SK-N-SH treated with all-trans-retinoic acid at 6 μM for 48 hours (cell line): Measurements from ENCODE around the gene ZNF276.

ENCODE experiments used
- ATAC-seq: fragments of 200-7000 bp; cut with Tn5 transposase; 3 replicates; pipeline ENCODE4 v1.9.1; 2020; ENCODE audit warnings: mild to moderate bottlenecking, moderate library complexity
- ARNTL ChIP-seq: fragments of 450-650 bp; formaldehyde crosslinking; IDR thresholded peaks from 2 replicates; pipeline ENCODE4 v1.5.0; 2020; ENCODE audit warnings: low read depth, mild to moderate bottlenecking, moderate library complexity, borderline replicate concordance
- BACH2 ChIP-seq: fragments of 250-450 bp; sonication (Bioruptor Pico); IDR thresholded peaks from 2 replicates; pipeline ENCODE4 v1.9.0; 2021; ENCODE audit warnings: mild to moderate bottlenecking, borderline replicate concordance
- CREB5 ChIP-seq: fragments of 250-450 bp; sonication (Bioruptor Pico); IDR thresholded peaks from 2 replicates; pipeline ENCODE4 v1.5.1; 2020; ENCODE audit warnings: low read depth, mild to moderate bottlenecking, moderate library complexity
- CSRNP3 ChIP-seq: fragments of 250-450 bp; sonication (Bioruptor Pico); IDR thresholded peaks from 2 replicates; pipeline ENCODE4 v1.5.1; 2021; ENCODE audit warnings: mild to moderate bottlenecking, moderate library complexity
- GLIS3 ChIP-seq: fragments of 250-450 bp; sonication (Bioruptor Pico); IDR thresholded peaks from 2 replicates; pipeline ENCODE4 v1.5.0; 2020; ENCODE audit warnings: mild to moderate bottlenecking, moderate library complexity
- ISL1 ChIP-seq: fragments of 250-450 bp; sonication (Bioruptor Pico); IDR thresholded peaks from 2 replicates; pipeline ENCODE4 v2.1.2; 2022; ENCODE audit warnings: mild to moderate bottlenecking, moderate library complexity
- PPARA ChIP-seq: fragments of 250-450 bp; sonication (Bioruptor Pico); IDR thresholded peaks from 2 replicates; pipeline ENCODE4 v1.5.0; 2020; ENCODE audit warnings: mild to moderate bottlenecking, borderline replicate concordance
- RARB ChIP-seq: fragments of 250-450 bp; sonication (Bioruptor Pico); IDR thresholded peaks from 2 replicates; pipeline ENCODE4 v1.8.0; 2021; ENCODE audit warnings: mild to moderate bottlenecking, moderate library complexity
- TCF4 ChIP-seq: fragments of 250-450 bp; sonication (Bioruptor Pico); IDR thresholded peaks from 2 replicates; pipeline ENCODE4 v1.8.0; 2021; ENCODE audit warnings: mild to moderate bottlenecking, moderate library complexity, borderline replicate concordance
- ZC3H10 ChIP-seq: fragments of 250-450 bp; sonication (Bioruptor Pico); IDR thresholded peaks from 2 replicates; pipeline ENCODE4 v1.5.1; 2021; ENCODE audit warnings: mild to moderate bottlenecking, moderate library complexity
- ZFP3 ChIP-seq: fragments of 250-450 bp; sonication (Bioruptor Pico); IDR thresholded peaks from 2 replicates; pipeline ENCODE4 v1.5.0; 2020; ENCODE audit warnings: mild to moderate bottlenecking, moderate library complexity
- ZFP30 ChIP-seq: fragments of 450-650 bp; formaldehyde crosslinking; IDR thresholded peaks from 2 replicates; pipeline ENCODE4 v1.5.0; 2022; ENCODE audit warnings: mild to moderate bottlenecking, moderate library complexity
- ZNF565 ChIP-seq: fragments of 450-650 bp; formaldehyde crosslinking; conservative IDR thresholded peaks from 2 replicates; pipeline ENCODE4 v1.5.0; 2020; ENCODE audit warnings: low read depth, mild to moderate bottlenecking, moderate library complexity
- ZNF8 ChIP-seq: fragments of 450-650 bp; formaldehyde crosslinking; IDR thresholded peaks from 2 replicates; pipeline ENCODE4 v1.5.0; 2020; ENCODE audit warnings: mild to moderate bottlenecking, moderate library complexity
- TF ChIP-seq, protein P1 (sequence below): fragments of 250-450 bp; sonication (Bioruptor Pico); IDR thresholded peaks from 2 replicates; pipeline ENCODE4 v1.8.0; 2021; ENCODE audit warnings: low read depth, mild to moderate bottlenecking, moderate library complexity, borderline replicate concordance
- TF ChIP-seq, protein P2 (sequence below): fragments of 250-450 bp; sonication (Bioruptor Pico); IDR thresholded peaks from 2 replicates; pipeline ENCODE4 v1.5.0; 2020; ENCODE audit warnings: mild to moderate bottlenecking, moderate library complexity
- TF ChIP-seq, protein P3 (sequence below): fragments of 250-450 bp; sonication (Bioruptor Pico); IDR thresholded peaks from 2 replicates; pipeline ENCODE4 v1.8.0; 2020; ENCODE audit warnings: mild to moderate bottlenecking, moderate library complexity, borderline replicate concordance

Gene ZNF276

DNA sequence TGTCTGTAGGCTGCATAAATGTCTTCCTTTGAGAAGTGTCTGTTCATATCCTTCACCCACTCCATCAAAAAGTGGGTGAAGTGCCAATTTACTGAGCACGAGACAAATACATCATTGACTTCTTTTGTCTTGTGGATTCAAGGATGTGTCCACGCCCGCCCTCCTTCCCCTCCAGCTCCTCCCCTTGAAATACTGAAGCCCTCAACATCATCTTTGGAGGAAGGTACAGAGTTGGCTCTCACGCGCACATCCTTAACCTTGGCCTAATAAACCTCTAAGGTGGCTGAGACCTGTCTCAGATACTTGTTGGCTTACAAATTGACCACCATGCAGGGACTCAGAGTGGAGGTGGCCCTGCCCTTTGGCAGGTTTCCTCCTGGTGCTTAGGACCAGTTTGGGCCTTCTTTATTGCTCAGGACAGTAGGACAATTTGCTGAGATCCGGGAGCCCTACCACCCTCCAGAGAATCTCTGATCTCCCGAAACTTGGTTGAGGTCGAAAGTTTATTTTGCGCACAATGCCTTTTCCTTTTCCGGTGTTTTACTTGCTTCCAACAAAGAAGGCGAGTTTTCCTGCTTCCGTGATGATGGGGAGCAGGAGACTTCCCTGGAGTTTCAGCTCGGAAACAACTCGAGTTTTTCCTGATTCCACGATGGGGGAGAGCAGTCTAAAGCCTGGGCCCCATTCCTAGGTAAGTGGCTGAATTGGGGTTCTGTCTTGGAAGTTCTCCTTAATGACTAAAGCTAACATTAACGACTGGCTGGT, 49.0 kb upstream of the ZNF276 start (continued):
- TF ChIP-seq ZNF565, result no peak

- TF ChIP-seq CSRNP3 (CRISPR knock-in tag) (no peak), GLIS3 (CRISPR knock-in tag) (no peak), ZFP30 (CRISPR knock-in tag) (no peak), ISL1 (CRISPR knock-in tag) (no peak), PPARA (no peak), ZNF565 (no peak), BACH2 (CRISPR knock-in tag) (no peak), ARNTL (CRISPR knock-in tag) (no peak), ZNF8 (no peak), TCF4 (no peak), ZFP3 (no peak), RARB (CRISPR knock-in tag) (no peak)
- TF ChIP-seq, protein P1, sequence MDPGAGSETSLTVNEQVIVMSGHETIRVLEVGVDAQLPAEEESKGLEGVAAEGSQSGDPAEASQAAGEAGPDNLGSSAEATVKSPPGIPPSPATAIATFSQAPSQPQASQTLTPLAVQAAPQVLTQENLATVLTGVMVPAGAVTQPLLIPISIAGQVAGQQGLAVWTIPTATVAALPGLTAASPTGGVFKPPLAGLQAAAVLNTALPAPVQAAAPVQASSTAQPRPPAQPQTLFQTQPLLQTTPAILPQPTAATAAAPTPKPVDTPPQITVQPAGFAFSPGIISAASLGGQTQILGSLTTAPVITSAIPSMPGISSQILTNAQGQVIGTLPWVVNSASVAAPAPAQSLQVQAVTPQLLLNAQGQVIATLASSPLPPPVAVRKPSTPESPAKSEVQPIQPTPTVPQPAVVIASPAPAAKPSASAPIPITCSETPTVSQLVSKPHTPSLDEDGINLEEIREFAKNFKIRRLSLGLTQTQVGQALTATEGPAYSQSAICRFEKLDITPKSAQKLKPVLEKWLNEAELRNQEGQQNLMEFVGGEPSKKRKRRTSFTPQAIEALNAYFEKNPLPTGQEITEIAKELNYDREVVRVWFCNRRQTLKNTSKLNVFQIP, result no peak
- TF ChIP-seq, protein P2, sequence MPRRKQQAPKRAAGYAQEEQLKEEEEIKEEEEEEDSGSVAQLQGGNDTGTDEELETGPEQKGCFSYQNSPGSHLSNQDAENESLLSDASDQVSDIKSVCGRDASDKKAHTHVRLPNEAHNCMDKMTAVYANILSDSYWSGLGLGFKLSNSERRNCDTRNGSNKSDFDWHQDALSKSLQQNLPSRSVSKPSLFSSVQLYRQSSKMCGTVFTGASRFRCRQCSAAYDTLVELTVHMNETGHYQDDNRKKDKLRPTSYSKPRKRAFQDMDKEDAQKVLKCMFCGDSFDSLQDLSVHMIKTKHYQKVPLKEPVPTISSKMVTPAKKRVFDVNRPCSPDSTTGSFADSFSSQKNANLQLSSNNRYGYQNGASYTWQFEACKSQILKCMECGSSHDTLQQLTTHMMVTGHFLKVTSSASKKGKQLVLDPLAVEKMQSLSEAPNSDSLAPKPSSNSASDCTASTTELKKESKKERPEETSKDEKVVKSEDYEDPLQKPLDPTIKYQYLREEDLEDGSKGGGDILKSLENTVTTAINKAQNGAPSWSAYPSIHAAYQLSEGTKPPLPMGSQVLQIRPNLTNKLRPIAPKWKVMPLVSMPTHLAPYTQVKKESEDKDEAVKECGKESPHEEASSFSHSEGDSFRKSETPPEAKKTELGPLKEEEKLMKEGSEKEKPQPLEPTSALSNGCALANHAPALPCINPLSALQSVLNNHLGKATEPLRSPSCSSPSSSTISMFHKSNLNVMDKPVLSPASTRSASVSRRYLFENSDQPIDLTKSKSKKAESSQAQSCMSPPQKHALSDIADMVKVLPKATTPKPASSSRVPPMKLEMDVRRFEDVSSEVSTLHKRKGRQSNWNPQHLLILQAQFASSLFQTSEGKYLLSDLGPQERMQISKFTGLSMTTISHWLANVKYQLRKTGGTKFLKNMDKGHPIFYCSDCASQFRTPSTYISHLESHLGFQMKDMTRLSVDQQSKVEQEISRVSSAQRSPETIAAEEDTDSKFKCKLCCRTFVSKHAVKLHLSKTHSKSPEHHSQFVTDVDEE, result no peak
- TF ChIP-seq, protein P3, sequence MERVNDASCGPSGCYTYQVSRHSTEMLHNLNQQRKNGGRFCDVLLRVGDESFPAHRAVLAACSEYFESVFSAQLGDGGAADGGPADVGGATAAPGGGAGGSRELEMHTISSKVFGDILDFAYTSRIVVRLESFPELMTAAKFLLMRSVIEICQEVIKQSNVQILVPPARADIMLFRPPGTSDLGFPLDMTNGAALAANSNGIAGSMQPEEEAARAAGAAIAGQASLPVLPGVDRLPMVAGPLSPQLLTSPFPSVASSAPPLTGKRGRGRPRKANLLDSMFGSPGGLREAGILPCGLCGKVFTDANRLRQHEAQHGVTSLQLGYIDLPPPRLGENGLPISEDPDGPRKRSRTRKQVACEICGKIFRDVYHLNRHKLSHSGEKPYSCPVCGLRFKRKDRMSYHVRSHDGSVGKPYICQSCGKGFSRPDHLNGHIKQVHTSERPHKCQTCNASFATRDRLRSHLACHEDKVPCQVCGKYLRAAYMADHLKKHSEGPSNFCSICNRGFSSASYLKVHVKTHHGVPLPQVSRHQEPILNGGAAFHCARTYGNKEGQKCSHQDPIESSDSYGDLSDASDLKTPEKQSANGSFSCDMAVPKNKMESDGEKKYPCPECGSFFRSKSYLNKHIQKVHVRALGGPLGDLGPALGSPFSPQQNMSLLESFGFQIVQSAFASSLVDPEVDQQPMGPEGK (CRISPR knock-in tag), result no peak
- ATAC-seq, result no peak
Observed at GRCh38 chr16:89678258-89678657, 43.1 kb upstream of the ZNF276 start.

DNA sequence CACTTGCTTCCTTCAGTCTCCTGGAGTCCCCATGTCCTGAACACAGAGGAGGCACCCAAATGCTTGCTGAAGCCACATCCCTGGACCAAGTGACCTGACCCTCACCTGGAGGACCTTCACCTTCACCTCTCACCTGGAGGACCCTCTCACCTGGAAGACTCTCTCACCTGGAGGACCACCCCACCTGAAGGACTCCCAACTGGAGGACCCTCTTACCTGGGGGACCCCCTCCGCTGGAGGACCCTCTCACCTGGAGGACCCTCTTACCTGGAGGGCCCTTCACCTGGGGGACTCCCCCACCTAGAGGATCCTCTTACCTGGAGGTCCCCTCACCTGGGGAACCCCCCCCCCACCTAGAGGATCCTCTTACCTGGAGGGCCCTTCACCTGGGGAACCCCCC, 35.4 kb upstream of the ZNF276 start:
- TF ChIP-seq ZC3H10 (CRISPR knock-in tag) (no peak), PPARA (no peak), ISL1 (CRISPR knock-in tag) (no peak), CREB5 (CRISPR knock-in tag) (no peak)
- TF ChIP-seq, protein P2, result no peak
- no peak for ATAC-seq
